ENCODE results near the gene MAD1L1. TPM values are rescaled to one million over a fixed set of nuclear protein-coding genes. Genes with fewer than 3 reads are reported as not detected.

Gene MAD1L1
- polyA plus RNA-seq, 1 donor, result 21.2 TPM

Other genes with a start within 250 kb of the MAD1L1 start
- gene MRM2, start 9.3 kb upstream of the MAD1L1 start, polyA plus RNA-seq (ENCODE audit: insufficient read length), result 21.0 TPM
- gene NUDT1, start 9.3 kb upstream of the MAD1L1 start, polyA plus RNA-seq (ENCODE audit: insufficient read length), result 16.8 TPM
- 29.2 TPM for gene SNX8, start 81.5 kb upstream of the MAD1L1 start, polyA plus RNA-seq (ENCODE audit: insufficient read length)
- 90.2 TPM for gene EIF3B, start 121.9 kb upstream of the MAD1L1 start, polyA plus RNA-seq (ENCODE audit: insufficient read length)
- 9.3 TPM for gene CHST12, start 170.7 kb upstream of the MAD1L1 start, polyA plus RNA-seq (ENCODE audit: insufficient read length)
- not detected for gene GRIFIN, start 243.5 kb upstream of the MAD1L1 start, polyA plus RNA-seq (ENCODE audit: insufficient read length)